ENCODE measurements around the gene CROCC2.

The CROCC2 gene

GRCh38 chr2:240946654-240947053 lies 40.5 kb downstream of the CROCC2 start:
- no peak for DNase-seq

GRCh38 chr2:240947176-240947575 lies 41.0 kb downstream of the CROCC2 start:
- no peak for DNase-seq

GRCh38 chr2:240947607-240948006 lies 41.5 kb downstream of the CROCC2 start:
- DNase-seq, result no peak

- DNase-seq, result no peak
Measured at GRCh38 chr2:240948086-240948485, 42.0 kb downstream of the CROCC2 start.

GRCh38 chr2:240948905-240949790 lies 43.0 kb downstream of the CROCC2 start:
- DNase-seq, result no peak

GRCh38 chr2:240949791-240950705 lies 43.9 kb downstream of the CROCC2 start:
- DNase-seq, result no peak

- no peak for DNase-seq
Measured at GRCh38 chr2:240951045-240951594, 45.0 kb downstream of the CROCC2 start.

- no peak for DNase-seq
Measured at GRCh38 chr2:240952496-240953246, 46.5 kb downstream of the CROCC2 start.

- peak; percentile 24 for DNase-seq
Measured at GRCh38 chr2:240953426-240954410, 47.6 kb downstream of the CROCC2 start.

- peak; percentile 8 for DNase-seq
Measured at GRCh38 chr2:240954436-240955305, 48.5 kb downstream of the CROCC2 start.

GRCh38 chr2:240955306-240956170 lies 49.4 kb downstream of the CROCC2 start:
- no peak for DNase-seq

GRCh38 chr2:240956171-240956934 lies 50.2 kb downstream of the CROCC2 start:
- peak; percentile 35 for DNase-seq

GRCh38 chr2:240956935-240957655 lies 51.0 kb downstream of the CROCC2 start:
- no peak for DNase-seq

GRCh38 chr2:240957656-240958365 lies 51.7 kb downstream of the CROCC2 start:
- peak; percentile 49 for DNase-seq

- no peak for DNase-seq
Measured at GRCh38 chr2:240958366-240959213, 52.5 kb downstream of the CROCC2 start.
